GM12878 (cell line): ENCODE data around the gene GSS. TPM values are rescaled to one million over a fixed set of nuclear protein-coding genes. Genes with fewer than 3 reads are reported as not detected.

ENCODE experiments used
- ATAC-seq: fragments of 200-7000 bp; cut with Tn5 transposase; 3 replicates; pipeline ENCODE4 v1.9.1; 2020; ENCODE audit warnings: mild to moderate bottlenecking, moderate library complexity
- BruUV-seq: library from RNA; stranded (reverse); fragments of 400-500 nt; replicated peaks from 2 replicates; lab custom pipeline; 2021; lab: Mats Ljungman, UMichigan
- CTCF ChIA-PET: fragments of 300-600 bp; sonication (Branson Sonifier 250); formaldehyde crosslinking; extraction: SDS; loops from one replicate; lab custom pipeline; 2021; ENCODE audit warnings: inconsistent platforms; lab: Yijun Ruan, JAX
- POLR2A ChIA-PET: fragments of 350-600 bp; formaldehyde crosslinking; extraction: SDS; loops from one replicate; lab custom pipeline; 2021; ENCODE audit warnings: inconsistent platforms; lab: Charles Lee
- RAD21 ChIA-PET: fragments of 300-600 bp; sonication (Branson Sonifier 250); formaldehyde crosslinking; loops from one replicate; lab custom pipeline; 2023; ENCODE audit warnings: antibody characterized with exemption; ENCODE audit not compliant: unreplicated experiment; lab: Charles Lee
- SMC1A ChIA-PET: fragments of 300-600 bp; sonication (Branson Sonifier 250); formaldehyde crosslinking; loops from one replicate; lab custom pipeline; 2023; ENCODE audit not compliant: unreplicated experiment, uncharacterized antibody; lab: Charles Lee
- DNase-seq: peaks from one replicate; pipeline ENCODE4 v3.0.0-alpha.2; 2011; ENCODE audit warnings: low read depth, low spot score
- FAIRE-seq: peaks from 3 replicates; lab custom pipeline; 2011; peaks lifted over from hg19 to GRCh38; lab: Jason Lieb, UNC
- H2AFZ ChIP-seq: 2 replicates; pipeline ENCODE4 v1.6.0; 2011; ENCODE audit warnings: low read depth, low read length, control low read depth; ENCODE audit not compliant: control insufficient read depth
- H3K27ac ChIP-seq: 2 replicates; pipeline ENCODE4 v1.5.1; 2011; ENCODE audit warnings: control low read depth; ENCODE audit not compliant: control insufficient read depth, insufficient read depth
- H3K27me3 ChIP-seq, 2 experiments: replicated peaks in 1 of 2; 2 replicates each; pipeline versions ENCODE4 v1.6.0 to v1.6.1; 2011; ENCODE audit warnings: low read length in 1 of 2; ENCODE audit not compliant: control insufficient read depth in 2 of 2, insufficient read depth in 2 of 2
- H3K36me3 ChIP-seq, 2 experiments: 2 replicates each; pipeline ENCODE4 v1.5.1; 2011; ENCODE audit warnings: low read length in 1 of 2; ENCODE audit not compliant: control insufficient read depth in 2 of 2, insufficient read depth in 2 of 2
- H3K4me1 ChIP-seq: 2 replicates; pipeline ENCODE4 v1.6.1; 2011; ENCODE audit warnings: mild to moderate bottlenecking, low read length, moderate library complexity, mixed read lengths; ENCODE audit not compliant: control insufficient read depth, insufficient read depth
- H3K4me2 ChIP-seq: 2 replicates; pipeline ENCODE4 v1.6.0; 2011; ENCODE audit warnings: control low read depth; ENCODE audit not compliant: control insufficient read depth, insufficient read depth
- H3K4me3 ChIP-seq: fragments of 200-600 bp; sonication (generic); 2 replicates; pipeline ENCODE4 v1.5.1; 2016
- H3K79me2 ChIP-seq: 2 replicates; pipeline ENCODE4 v1.6.0; 2011; ENCODE audit warnings: low read length; ENCODE audit not compliant: control insufficient read depth, insufficient read depth
- H3K9ac ChIP-seq: 2 replicates; pipeline ENCODE4 v1.8.0; 2011; ENCODE audit warnings: low read length, control low read depth, mixed read lengths; ENCODE audit not compliant: control insufficient read depth, insufficient read depth
- H3K9me3 ChIP-seq: replicated peaks from 3 replicates; pipeline ENCODE4 v1.5.1; 2011; ENCODE audit warnings: mild to moderate bottlenecking, low read length; ENCODE audit not compliant: control insufficient read depth, insufficient read depth
- H4K20me1 ChIP-seq: 2 replicates; pipeline ENCODE4 v1.6.0; 2011; ENCODE audit not compliant: control insufficient read depth, insufficient read depth
- BCLAF1 ChIP-seq: fragments of 450-650 bp; IDR thresholded peaks from 2 replicates; pipeline ENCODE4 v1.6.1; 2017; ENCODE audit warnings: antibody characterized with exemption, mild to moderate bottlenecking, moderate library complexity
- ESRRA ChIP-seq: IDR thresholded peaks from 2 replicates; pipeline ENCODE4 v1.6.1; 2012; ENCODE audit warnings: mild to moderate bottlenecking, low read length, improper control_type of control experiment
- NFYB ChIP-seq: IDR thresholded peaks from 2 replicates; pipeline ENCODE4 v1.6.1; 2011; ENCODE audit warnings: low read depth, mild to moderate bottlenecking, low read length, improper control_type of control experiment, moderate library complexity; ENCODE audit not compliant: insufficient read depth
- SMAD1 ChIP-seq: fragments of 450-650 bp; IDR thresholded peaks from 2 replicates; pipeline ENCODE4 v1.6.1; 2018; ENCODE audit warnings: mild to moderate bottlenecking, low read depth; ENCODE audit not compliant: partially characterized antibody
- WRNIP1 ChIP-seq: IDR thresholded peaks from 2 replicates; pipeline ENCODE4 v1.6.1; 2011; ENCODE audit warnings: low read depth, low read length, improper control_type of control experiment, borderline replicate concordance
- YY1 ChIP-seq: IDR thresholded peaks from 2 replicates; pipeline ENCODE4 v1.6.1; 2011; ENCODE audit warnings: low read depth, mild to moderate bottlenecking, low read length
- WGBS: methylation state at CpG from one replicate; pipeline ENCODE4 v1.1.6; 2016; ENCODE audit warnings: low lambda C conversion rate; ENCODE audit not compliant: insufficient replicate concordance, insufficient coverage; ENCODE audit errors: missing lambda C conversion rate; 5-methylcytosine and 5-hydroxymethylcytosine counted together
- in situ Hi-C: fragments of 300-500 bp; cut with MboI; formaldehyde crosslinking; loops from 9 replicates; pipeline ENCODE4 v1.14.3; 2018; ENCODE audit warnings: mixed read lengths
- intact Hi-C: fragments of 100-400 bp; cut with micrococcal nuclease; formaldehyde crosslinking; loops from one replicate; pipeline ENCODE4 v1.14.2; 2022; ENCODE audit not compliant: unreplicated experiment
- polyA plus RNA-seq, 11 experiments: library from polyadenylated mRNA; depleted of rRNA in 4 of 11; unstranded in 6 of 11; stranded (reverse) in 5 of 11; fragments of >200 nt; fragmentation: Nextera tagmentation in 4 of 11; fragmentation: Illumina TruSeq in 1 of 11; extraction: Ambion mirVana in 4 of 11; extraction: Trizol in 1 of 11; gene quantifications; 1 replicate in 1 of 11; 2 replicates in 10 of 11; pipeline versions ENCODE4 v1.2.1 to v1.2.3, GENCODE V29; 2011 to 2016; ENCODE audit warnings: inconsistent platforms in 2 of 11, missing spikeins in 2 of 11, low read depth in 1 of 11
- total RNA-seq, 4 experiments: library from RNA; depleted of rRNA in 3 of 4; stranded (reverse); fragments of >200 nt in 3 of 4; fragmentation: Illumina TruSeq in 1 of 4; extraction: Trizol in 1 of 4; gene quantifications; 2 replicates each; pipeline versions ENCODE4 v1.2.1 to v1.2.3, GENCODE V29; 2013 to 2021

Gene GSS
- total and polyA plus RNA-seq, 10 of the 15 experiments (the other 5 are each of a cell fraction or from before 2014, with no cell fraction given): 12.7 to 120 (median 67.4) TPM

DNA sequence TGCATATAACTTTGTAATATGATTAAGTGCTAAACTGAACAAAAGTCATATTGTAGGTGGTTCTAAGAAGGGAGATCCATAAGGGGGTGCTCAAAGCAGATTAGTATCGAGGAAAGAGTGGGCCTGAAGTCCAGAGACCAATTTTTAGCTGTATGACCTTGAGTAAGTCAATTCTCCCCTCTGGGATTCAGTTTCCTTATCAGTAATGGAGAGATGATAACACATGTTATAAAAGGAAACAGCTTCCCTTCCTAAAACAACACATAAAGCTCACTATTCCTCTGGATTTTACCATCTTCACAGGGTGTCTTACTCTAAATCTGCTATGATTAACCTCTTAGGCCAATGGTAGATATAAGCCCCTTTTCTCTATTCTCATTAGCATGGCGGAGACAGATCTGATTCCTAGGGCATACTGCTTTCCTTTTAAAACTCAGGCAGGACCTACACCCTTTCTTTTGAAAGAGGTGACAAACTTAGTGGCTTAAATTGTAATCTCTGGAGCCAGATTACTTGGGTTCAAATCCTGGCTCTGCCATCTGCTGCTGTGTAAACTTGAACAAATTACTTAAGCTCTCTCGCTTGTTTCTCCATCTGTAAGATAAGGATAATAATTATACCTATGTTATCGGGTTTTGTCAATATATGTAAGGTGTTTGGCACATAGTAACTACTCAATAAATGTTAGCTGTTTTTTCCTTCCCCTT, 39.7 kb downstream of the GSS start:
- Histone ChIP-seq H3K36me3 (no peaks in the 10 kb centered on the region; a peak in 1 of 4 replicates), H3K4me3 (no peak overlapping the region), H4K20me1 (no peaks in the 10 kb centered on the region), H2AFZ (no peak overlapping the region), H3K79me2 (no peaks in the 10 kb centered on the region), H3K4me2 (no peak overlapping the region), H3K9ac (no peak overlapping the region), H3K27me3 (no peaks in the 10 kb centered on the region), H3K4me1 (no peaks in the 10 kb centered on the region), H3K9me3 (no peaks in the 10 kb centered on the region), H3K27ac (no peak overlapping the region)
- CTCF ChIA-PET: interaction anchor here (1.5 kb wide), 1 partner anchor 11 kb away, joined by 3 read pairs; no protein-coding TSS in a partner anchor
- WGBS: 46% methylated on average over 4 of the region's 4 CpGs
- DNase-seq: no peak
- SMC1A ChIA-PET: interaction anchor here (1.0 kb wide), 1 partner anchor 38 kb away, joined by 3 read pairs; no protein-coding TSS in a partner anchor
- ATAC-seq: no peak
- intact Hi-C loops (no loop called here), in situ Hi-C loops (no loop called here)
- POLR2A ChIA-PET: no interaction called here
- TF ChIP-seq NFYB (no peak), ESRRA (no peak), YY1 (no peak), WRNIP1 (no peak), BCLAF1 (no peak), SMAD1 (no peak)
- RAD21 ChIA-PET: no interaction called here
- FAIRE-seq: no peak
- no TSS peak for BruUV-seq
